Epithelial cell of proximal tubule (primary cell): Measurements from ENCODE around the gene LINGO1. TPM values are rescaled to one million over a fixed set of nuclear protein-coding genes. Genes with fewer than 3 reads are reported as not detected.

Source experiments
- DNase-seq: peaks from one replicate; pipeline ENCODE4 v3.0.0-alpha.2; 2011; ENCODE audit warnings: low read depth
- H3K4me3 ChIP-seq: 2 replicates; pipeline ENCODE4 v1.5.1; 2011; ENCODE audit warnings: low read depth, mild to moderate bottlenecking, low read length
- total RNA-seq: library from RNA; depleted of rRNA; stranded (reverse); fragments of >200 nt; gene quantifications from 2 replicates; pipeline ENCODE4 v1.2.3, GENCODE V29; 2015
- TF ChIP-seq, protein P1 (sequence below): conservative IDR thresholded peaks from 2 replicates; pipeline ENCODE4 v1.5.1; 2012; ENCODE audit warnings: low read depth, mild to moderate bottlenecking, low read length

Gene LINGO1
- total RNA-seq, 1 donor from 2014 or later, result not detected

DNA sequence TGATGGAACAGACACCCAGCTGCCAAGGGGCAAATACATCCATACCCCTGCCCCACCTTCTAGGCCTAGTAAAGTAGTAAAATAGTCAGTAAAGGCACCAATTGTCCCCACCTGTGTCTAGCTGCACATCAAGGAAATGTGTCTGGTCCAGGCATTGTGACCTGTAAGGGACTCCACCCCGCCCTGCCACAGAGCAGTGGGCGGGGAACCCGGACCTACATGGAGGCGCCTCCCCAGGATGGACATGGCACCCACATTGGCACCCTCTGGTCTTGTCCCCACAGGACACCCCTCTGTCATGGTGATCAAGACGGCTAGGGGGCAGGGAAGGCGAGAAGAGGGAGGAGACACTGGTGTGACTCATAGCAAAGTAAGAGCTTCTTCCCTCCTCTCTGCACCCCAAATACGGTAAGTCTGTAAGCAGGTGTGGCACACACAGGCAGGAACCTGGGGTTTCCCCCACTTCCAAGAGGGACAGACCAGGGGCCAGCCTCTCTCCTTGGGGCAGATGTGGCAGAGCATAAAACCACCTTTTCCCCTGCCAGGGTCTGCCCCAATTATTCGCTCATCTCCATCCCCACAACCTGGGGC is 13.5 kb upstream of the LINGO1 start:
- no peak for DNase-seq
- H3K4me3 ChIP-seq, result no peak overlapping the region
- TF ChIP-seq, protein P1, sequence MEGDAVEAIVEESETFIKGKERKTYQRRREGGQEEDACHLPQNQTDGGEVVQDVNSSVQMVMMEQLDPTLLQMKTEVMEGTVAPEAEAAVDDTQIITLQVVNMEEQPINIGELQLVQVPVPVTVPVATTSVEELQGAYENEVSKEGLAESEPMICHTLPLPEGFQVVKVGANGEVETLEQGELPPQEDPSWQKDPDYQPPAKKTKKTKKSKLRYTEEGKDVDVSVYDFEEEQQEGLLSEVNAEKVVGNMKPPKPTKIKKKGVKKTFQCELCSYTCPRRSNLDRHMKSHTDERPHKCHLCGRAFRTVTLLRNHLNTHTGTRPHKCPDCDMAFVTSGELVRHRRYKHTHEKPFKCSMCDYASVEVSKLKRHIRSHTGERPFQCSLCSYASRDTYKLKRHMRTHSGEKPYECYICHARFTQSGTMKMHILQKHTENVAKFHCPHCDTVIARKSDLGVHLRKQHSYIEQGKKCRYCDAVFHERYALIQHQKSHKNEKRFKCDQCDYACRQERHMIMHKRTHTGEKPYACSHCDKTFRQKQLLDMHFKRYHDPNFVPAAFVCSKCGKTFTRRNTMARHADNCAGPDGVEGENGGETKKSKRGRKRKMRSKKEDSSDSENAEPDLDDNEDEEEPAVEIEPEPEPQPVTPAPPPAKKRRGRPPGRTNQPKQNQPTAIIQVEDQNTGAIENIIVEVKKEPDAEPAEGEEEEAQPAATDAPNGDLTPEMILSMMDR, result no peak

DNA sequence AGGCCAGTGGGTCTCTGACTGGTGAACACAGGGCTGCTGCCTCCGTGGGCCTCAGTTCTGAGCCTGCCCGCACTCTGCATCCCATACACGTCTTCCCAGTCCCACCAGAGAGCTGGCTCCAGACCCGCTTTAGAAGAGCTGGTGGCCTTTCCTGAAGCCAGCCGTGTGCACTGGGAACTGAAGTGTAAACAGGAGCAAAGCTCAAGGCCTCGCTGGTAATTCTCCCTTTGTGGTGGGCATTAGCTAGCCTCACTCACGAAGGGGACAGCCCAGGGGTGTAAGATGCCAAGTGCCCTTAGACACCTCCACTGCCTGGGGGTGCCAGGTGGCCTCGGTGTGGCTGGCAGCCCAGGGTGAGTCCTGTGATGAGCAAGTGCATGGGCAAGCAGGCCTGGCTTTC is 12.9 kb upstream of the LINGO1 start:
- no peak for DNase-seq
- TF ChIP-seq, protein P1, result no peak
- no peak overlapping the region for H3K4me3 ChIP-seq

DNA sequence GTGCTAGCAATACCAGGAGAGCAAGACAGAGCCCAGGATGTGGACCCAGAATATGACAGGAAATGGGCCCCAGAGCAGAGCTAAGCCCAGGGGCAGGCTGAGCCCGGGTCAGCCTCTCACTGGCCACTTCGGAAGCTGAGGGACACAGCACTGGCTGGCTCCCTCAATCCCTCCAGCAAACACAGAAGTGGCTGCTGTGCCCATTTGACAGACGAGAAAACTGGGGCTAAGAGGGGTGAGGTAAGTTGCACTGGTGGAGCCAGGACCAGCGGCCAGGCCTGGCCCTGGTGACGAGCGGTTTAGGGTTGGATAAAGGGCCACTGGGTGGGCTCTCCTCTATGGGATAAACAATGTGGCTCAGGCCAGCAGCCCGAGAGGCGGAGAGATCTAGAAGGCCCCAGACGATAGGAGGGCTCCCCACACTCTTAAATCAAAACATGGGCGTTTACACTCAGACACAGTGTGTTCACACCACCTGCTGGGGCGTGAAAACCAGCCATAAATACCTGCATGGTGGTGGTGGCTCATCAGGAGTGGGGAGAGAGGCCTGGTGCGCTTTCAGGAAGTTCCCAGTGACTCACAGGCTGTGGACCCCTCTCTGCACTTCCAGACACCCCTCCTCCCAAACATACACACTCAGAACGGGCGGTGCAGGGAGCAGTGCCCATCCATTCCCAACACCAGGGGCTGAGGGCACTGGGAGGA is 12.0 kb upstream of the LINGO1 start:
- no peak overlapping the region for H3K4me3 ChIP-seq
- TF ChIP-seq, protein P1, result no peak
- no peak for DNase-seq

DNA sequence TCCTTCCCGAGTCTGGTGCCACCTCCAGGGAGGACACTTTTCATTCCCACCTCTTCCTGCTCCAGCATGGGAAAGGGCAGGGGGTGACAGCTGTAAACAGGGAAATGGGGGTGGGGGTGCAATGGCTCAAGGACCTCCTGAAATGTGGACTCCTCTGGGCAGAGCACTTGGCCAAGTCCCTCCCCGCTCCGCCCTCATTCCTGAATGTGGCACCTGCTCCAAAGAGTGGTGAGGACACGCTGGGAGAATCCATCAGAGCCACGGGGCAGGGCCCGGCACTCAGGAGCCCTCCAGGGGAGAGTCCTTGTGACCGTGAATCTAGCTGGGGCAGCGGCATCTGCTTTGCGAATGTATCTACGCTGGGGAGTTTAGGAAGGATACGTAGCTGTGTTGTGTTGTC is 11.1 kb upstream of the LINGO1 start:
- H3K4me3 ChIP-seq, result no peak overlapping the region

DNA sequence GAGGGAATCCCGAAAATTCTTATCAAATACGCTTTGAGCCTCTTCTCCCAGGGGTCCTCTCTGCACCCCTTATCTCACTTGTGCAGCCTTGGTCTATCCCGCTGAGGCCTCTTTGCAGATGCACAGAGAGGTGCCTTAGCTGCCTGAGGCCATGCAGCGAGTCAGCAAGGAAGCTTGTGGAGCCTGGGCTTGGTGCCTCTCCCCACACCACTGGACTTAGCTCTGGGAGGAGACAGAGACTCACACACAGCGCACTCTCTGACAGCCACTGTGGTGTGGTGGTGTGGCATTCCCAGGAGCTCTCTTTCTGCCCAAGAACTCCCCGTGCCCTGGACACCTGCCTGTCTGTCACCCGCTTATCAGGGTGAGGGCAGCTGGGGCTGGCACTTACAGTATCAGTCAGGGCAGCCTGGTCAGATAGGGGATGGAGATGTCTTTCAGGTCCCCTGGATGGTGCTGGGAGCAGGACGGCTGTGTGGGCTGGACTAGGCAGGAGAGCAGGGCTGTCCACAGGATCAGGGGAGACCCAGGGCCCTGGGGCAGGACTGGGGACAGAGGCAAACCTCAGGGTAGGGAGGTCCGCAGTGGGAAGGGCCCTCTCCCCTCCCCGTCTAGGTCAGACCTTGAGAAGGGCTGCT is 10.2 kb upstream of the LINGO1 start:
- DNase-seq, result no peak
- no peak overlapping the region for H3K4me3 ChIP-seq
- TF ChIP-seq, protein P1, result no peak

More for the DNA sequence above, 11.1 kb upstream of the LINGO1 start:
- no peak for DNase-seq
- TF ChIP-seq, protein P1, result no peak

DNA sequence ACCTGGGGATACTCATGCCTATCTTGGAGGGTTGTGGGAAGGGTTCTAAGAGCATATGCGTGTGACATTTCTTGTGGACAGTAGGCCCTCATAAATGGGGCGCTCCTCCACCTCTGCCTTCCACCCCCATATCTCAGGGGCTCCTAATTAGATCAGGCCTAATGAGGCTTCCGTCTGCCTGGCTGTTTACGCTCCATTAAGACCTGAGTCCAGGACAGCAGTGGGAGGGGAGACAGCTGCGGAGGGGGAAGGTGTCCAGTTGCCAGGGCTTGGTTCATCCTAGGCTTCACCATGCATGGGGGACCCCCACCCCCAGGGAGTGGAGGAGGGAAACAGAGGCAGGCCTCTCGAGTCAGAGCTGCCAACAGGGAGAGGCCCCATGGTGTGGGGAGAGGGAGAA is 9.3 kb upstream of the LINGO1 start:
- TF ChIP-seq, protein P1, result no peak
- no peak overlapping the region for H3K4me3 ChIP-seq
- no peak for DNase-seq
